B cell (primary cell): ENCODE data around the gene CDKN1A. TPM values are rescaled to one million over a fixed set of nuclear protein-coding genes. Genes with fewer than 3 reads are reported as not detected.

Source experiments
- ATAC-seq: fragments of 200-7000 bp; cut with Tn5 transposase; one replicate; pipeline ENCODE4 v1.10.0; 2021; ENCODE audit warnings: low read depth, mild to moderate bottlenecking, moderate number of reproducible peaks, moderate library complexity
- CTCF ChIA-PET: fragments of 350-600 bp; sonication (Branson Sonifier 250); formaldehyde crosslinking; loops from one replicate; lab custom pipeline; 2021; ENCODE audit warnings: antibody characterized with exemption, inconsistent platforms; lab: Charles Lee
- POLR2A ChIA-PET: fragments of 350-600 bp; sonication (Branson Sonifier 250); formaldehyde crosslinking; loops from one replicate; lab custom pipeline; 2021; ENCODE audit warnings: antibody characterized with exemption; lab: Charles Lee
- DNase-seq: peaks from one replicate; pipeline ENCODE4 v3.0.0; 2013
- H2AFZ ChIP-seq: 2 replicates; pipeline ENCODE4 v1.6.1; 2012; ENCODE audit warnings: mild to moderate bottlenecking, low read depth, low read length; ENCODE audit not compliant: insufficient read depth, poor library complexity, severe bottlenecking
- H3K27ac ChIP-seq, 2 donors: 1 replicate in 1 of 2; 2 replicates in 1 of 2; pipeline ENCODE4 v1.5.1; 2012 to 2013; ENCODE audit warnings: low read length in 2 of 2, mild to moderate bottlenecking in 2 of 2, moderate library complexity in 1 of 2
- H3K27me3 ChIP-seq, 4 experiments: fragments of 200-600 bp in 1 of 4; sonication (generic) in 1 of 4; replicated peaks in 1 of 4; 1 replicate in 2 of 4; 2 replicates in 2 of 4; pipeline versions ENCODE4 v1.6.1 to v1.7.0; 2013 to 2016; ENCODE audit warnings: low read length in 3 of 4, mild to moderate bottlenecking in 2 of 4, mixed read lengths in 1 of 4, moderate library complexity in 1 of 4; ENCODE audit not compliant: insufficient read depth in 4 of 4, control insufficient read depth in 3 of 4; ENCODE audit errors: control extremely low read depth in 1 of 4
- H3K36me3 ChIP-seq, 2 experiments: replicated peaks in 1 of 2; 1 replicate in 1 of 2; 2 replicates in 1 of 2; pipeline versions ENCODE4 v1.6.1 to v1.7.1; 2013; ENCODE audit warnings: low read length in 1 of 2; ENCODE audit not compliant: insufficient read depth in 2 of 2, control insufficient read depth in 1 of 2; ENCODE audit errors: control extremely low read depth in 1 of 2, extremely low read depth in 1 of 2
- H3K4me1 ChIP-seq, 2 donors: fragments of 200-600 bp in 1 of 2; sonication (generic) in 1 of 2; 1 replicate in 1 of 2; 2 replicates in 1 of 2; pipeline versions ENCODE4 v1.5.1 to v1.6.1; 2013 to 2017; ENCODE audit warnings: low read length in 2 of 2; ENCODE audit not compliant: control insufficient read depth in 2 of 2, insufficient read depth in 2 of 2
- H3K4me2 ChIP-seq: replicated peaks from 2 replicates; pipeline ENCODE3; 2012; ENCODE audit warnings: mild to moderate bottlenecking, low read depth, low read length; ENCODE audit not compliant: poor library complexity, severe bottlenecking
- H3K4me3 ChIP-seq, 5 experiments: fragments of 200-600 bp in 1 of 5; sonication (generic) in 1 of 5; 1 replicate in 3 of 5; 2 replicates in 2 of 5; pipeline versions ENCODE4 v1.5.1 to v1.7.0; 2011 to 2016; ENCODE audit warnings: low read length in 4 of 5, mild to moderate bottlenecking in 4 of 5, low read depth in 2 of 5, control low read depth in 1 of 5, moderate library complexity in 1 of 5; ENCODE audit not compliant: insufficient read depth in 1 of 5; ENCODE audit errors: control extremely low read depth in 1 of 5, extremely low read depth in 1 of 5
- H3K79me2 ChIP-seq: fragments of 200-600 bp; sonication (generic); one replicate; pipeline ENCODE4 v1.6.0; 2016; ENCODE audit warnings: low read length; ENCODE audit not compliant: control insufficient read depth, insufficient read depth
- H3K9ac ChIP-seq: fragments of 200-600 bp; sonication (generic); 2 replicates; pipeline ENCODE4 v1.6.1; 2017; ENCODE audit warnings: mild to moderate bottlenecking, low read length, moderate library complexity
- H3K9me3 ChIP-seq, 3 donors: one replicate each; pipeline versions ENCODE4 v1.6.1 to v1.7.1; 2013; ENCODE audit warnings: low read length in 2 of 3; ENCODE audit not compliant: control insufficient read depth in 2 of 3, insufficient read depth in 1 of 3; ENCODE audit errors: control extremely low read depth in 1 of 3
- H4K20me1 ChIP-seq: 2 replicates; pipeline ENCODE4 v1.6.0; 2012; ENCODE audit warnings: mild to moderate bottlenecking, low read length; ENCODE audit not compliant: insufficient read depth, control insufficient read depth, poor library complexity, severe bottlenecking
- H3K27ac Mint-ChIP-seq: one replicate; pipeline ENCODE4 v1.8.0; 2021; ENCODE audit warnings: mixed read lengths
- H3K27me3 Mint-ChIP-seq: one replicate; pipeline ENCODE4 v1.8.0; 2021; ENCODE audit warnings: mixed read lengths
- H3K4me1 Mint-ChIP-seq: one replicate; pipeline ENCODE4 v1.8.0; 2021; ENCODE audit warnings: mixed read lengths
- H3K4me3 Mint-ChIP-seq: one replicate; pipeline ENCODE4 v1.8.0; 2021; ENCODE audit warnings: mixed read lengths
- H3K9me3 Mint-ChIP-seq: one replicate; pipeline ENCODE4 v1.8.0; 2022; ENCODE audit warnings: mixed read lengths; ENCODE audit not compliant: insufficient read depth
- CTCF ChIP-seq: fragments of 200-600 bp; IDR thresholded peaks from one replicate; pipeline ENCODE4 v1.8.0; 2022; ENCODE audit warnings: antibody characterized with exemption, mild to moderate bottlenecking
- EZH2 ChIP-seq: IDR thresholded peaks from 2 replicates; pipeline ENCODE4 v1.6.1; 2012; ENCODE audit warnings: borderline replicate concordance, low read depth, mild to moderate bottlenecking, moderate library complexity, low read length; ENCODE audit not compliant: insufficient read depth, poor library complexity, severe bottlenecking
- WGBS: methylation state at CpG from one replicate; pipeline ENCODE4 v1.1.5; 2013; ENCODE audit warnings: missing lambda C conversion rate; ENCODE audit not compliant: insufficient coverage; 5-methylcytosine and 5-hydroxymethylcytosine counted together
- intact Hi-C: fragments of 100-400 bp; cut with micrococcal nuclease; formaldehyde crosslinking; loops from one replicate; pipeline ENCODE4 v1.10.0; 2022
- polyA plus RNA-seq: library from polyadenylated mRNA; depleted of rRNA; stranded (reverse); fragments of >200 nt; gene quantifications from 2 replicates; pipeline ENCODE4 v1.2.3, GENCODE V29; 2012
- total RNA-seq, 2 donors: library from RNA; stranded (reverse); fragments of 120-200 nt in 1 of 2; gene quantifications; 1 replicate in 1 of 2; 2 replicates in 1 of 2; pipeline versions ENCODE4 v1.2.3 to v1.2.4, GENCODE V29; 2013 to 2022

Gene CDKN1A
- total and polyA plus RNA-seq, 2 donors (not counting 1 experiment from before 2014, with no cell fraction given) = 45.5 to 352 TPM

DNA sequence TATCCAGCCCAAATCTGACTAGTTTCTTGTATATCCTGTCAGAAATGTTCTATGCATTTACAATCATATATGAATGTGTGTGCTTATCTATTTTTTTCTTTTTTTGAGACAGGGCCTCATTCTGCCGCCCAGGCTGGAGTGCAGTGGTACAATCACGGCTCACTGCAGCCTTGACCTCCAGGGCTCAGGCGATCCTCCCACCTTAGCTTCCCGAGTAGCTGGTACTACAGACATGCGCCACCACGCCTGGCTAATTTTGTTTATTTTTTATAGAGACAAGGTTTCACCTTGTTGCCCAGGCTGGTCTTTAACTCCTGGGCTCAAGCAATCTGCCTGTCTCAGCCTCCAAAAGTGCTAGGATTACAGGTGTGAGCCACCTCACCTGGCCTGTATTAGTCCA lies 16.1 kb downstream of the CDKN1A start:
- intact Hi-C loops = loop anchor here (2.0 to 5.0 kb wide), 2 partner anchors 14 to 392 kb away; no protein-coding TSS in a partner anchor
- WGBS = 100% methylated on average over 1 of the region's 6 CpGs
- ChIA-PET POLR2A (no interaction called here), CTCF (interaction anchor here (0.6 to 1.6 kb wide), 3 partner anchors 59 to 76 kb away, joined by 3 to 4 read pairs (median 4); no protein-coding TSS in a partner anchor)
- Mint-ChIP-seq H3K9me3 (no peaks in the 10 kb centered on the region), H3K27me3 (no peaks in the 10 kb centered on the region), H3K4me3 (peak overlapping the region; percentile 8), H3K4me1 (peaks cover 73% of the 10 kb centered on the region), H3K27ac (peak overlapping the region; percentile 70)
- H2AFZ ChIP-seq = no peak overlapping the region
- peaks cover 6% of the 10 kb centered on the region for H3K79me2 ChIP-seq
- no peaks in the 10 kb centered on the region for H3K36me3 ChIP-seq
- H4K20me1 ChIP-seq = no peaks in the 10 kb centered on the region
- peak overlapping the region in 1 of 2 donors; percentile 34 for H3K27ac ChIP-seq
- no peak overlapping the region for H3K4me3 ChIP-seq
- no peaks in the 10 kb centered on the region for H3K27me3 ChIP-seq
- ATAC-seq (no peak), DNase-seq (no peak)
- H3K9ac ChIP-seq = no peak overlapping the region
- TF ChIP-seq EZH2 (no peak), CTCF (no peak)
- peaks cover 60 to 62% of the 10 kb centered on the region in 2 donors for H3K4me1 ChIP-seq
- no peak overlapping the region for H3K4me2 ChIP-seq
- H3K9me3 ChIP-seq = peaks cover 0 to 7% (median 0%) of the 10 kb centered on the region in 3 donors

- ATAC-seq (no peak), DNase-seq (no peak)
- Mint-ChIP-seq H3K4me3 (peak overlapping the region; percentile 15), H3K4me1 (peaks cover 70% of the 10 kb centered on the region), H3K27me3 (no peaks in the 10 kb centered on the region), H3K27ac (peak overlapping the region; percentile 70), H3K9me3 (no peaks in the 10 kb centered on the region)
- intact Hi-C loops = loop anchor here (2.0 kb wide), 1 partner anchor 13 kb away; no protein-coding TSS in a partner anchor
- Histone ChIP-seq H3K4me2 (no peak overlapping the region), H3K36me3 (no peaks in the 10 kb centered on the region), H3K27ac (peak overlapping the region in 1 of 2 donors; percentile 34), H3K4me1 (peaks cover 52 to 54% of the 10 kb centered on the region in 2 donors), H3K4me3 (no peak overlapping the region), H3K9me3 (peaks cover 0 to 7% (median 0%) of the 10 kb centered on the region in 3 donors), H3K27me3 (no peaks in the 10 kb centered on the region), H3K79me2 (peaks cover 6% of the 10 kb centered on the region), H3K9ac (no peak overlapping the region), H2AFZ (no peak overlapping the region), H4K20me1 (no peaks in the 10 kb centered on the region)
- ChIA-PET POLR2A (interaction anchor here (1.0 kb wide), 1 partner anchor 15 kb away, joined by 3 read pairs; no protein-coding TSS in a partner anchor), CTCF (interaction anchor here (1.6 kb wide), 1 partner anchor 64 kb away, joined by 4 read pairs; no protein-coding TSS in a partner anchor)
- no CpG with 5 or more reads among the region's 2 CpGs for WGBS
- TF ChIP-seq CTCF (no peak), EZH2 (no peak)
Measured at GRCh38 chr6:36695414-36695813, 16.9 kb downstream of the CDKN1A start.
